ENCODE data around the gene CH25H.
"Not testable (repeated sequence)": the region's sequence is repeated elsewhere in the genome, so short reads cannot be mapped to it uniquely, and the experiment has no call there.

CH25H gene

DNA sequence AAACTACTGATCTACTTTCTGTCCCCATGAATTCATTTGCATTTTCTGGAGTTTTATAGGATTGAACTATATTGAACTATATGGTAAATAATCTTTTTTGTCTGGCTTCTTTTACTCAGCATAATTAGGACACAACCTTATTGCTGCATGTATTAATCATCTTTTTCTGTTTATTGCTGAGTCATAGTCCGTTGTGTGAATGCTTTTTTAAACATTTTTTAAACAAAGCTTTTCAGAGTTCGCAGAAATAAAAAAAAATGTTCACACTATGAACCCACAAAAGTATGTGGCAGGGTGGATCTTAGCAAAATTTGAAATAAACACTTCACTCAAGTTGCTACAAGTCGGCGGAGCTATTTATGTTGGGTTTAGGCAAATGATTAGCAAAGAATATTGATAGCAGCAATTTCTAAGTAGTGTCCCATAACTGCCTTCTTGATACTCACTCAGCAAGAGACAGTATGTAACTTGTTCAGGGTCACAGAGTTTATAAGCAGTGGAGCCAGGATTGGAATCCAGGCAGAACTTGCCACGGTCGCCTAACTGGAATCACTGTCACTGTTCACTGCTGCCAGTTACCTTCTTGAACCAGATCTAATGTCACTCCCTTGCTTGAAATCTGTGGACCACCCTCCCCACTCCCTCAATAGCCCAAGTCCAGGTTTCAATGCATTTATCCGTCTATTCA is 5.6 kb downstream of the CH25H start:
- TF ChIP-seq, protein P1, sequence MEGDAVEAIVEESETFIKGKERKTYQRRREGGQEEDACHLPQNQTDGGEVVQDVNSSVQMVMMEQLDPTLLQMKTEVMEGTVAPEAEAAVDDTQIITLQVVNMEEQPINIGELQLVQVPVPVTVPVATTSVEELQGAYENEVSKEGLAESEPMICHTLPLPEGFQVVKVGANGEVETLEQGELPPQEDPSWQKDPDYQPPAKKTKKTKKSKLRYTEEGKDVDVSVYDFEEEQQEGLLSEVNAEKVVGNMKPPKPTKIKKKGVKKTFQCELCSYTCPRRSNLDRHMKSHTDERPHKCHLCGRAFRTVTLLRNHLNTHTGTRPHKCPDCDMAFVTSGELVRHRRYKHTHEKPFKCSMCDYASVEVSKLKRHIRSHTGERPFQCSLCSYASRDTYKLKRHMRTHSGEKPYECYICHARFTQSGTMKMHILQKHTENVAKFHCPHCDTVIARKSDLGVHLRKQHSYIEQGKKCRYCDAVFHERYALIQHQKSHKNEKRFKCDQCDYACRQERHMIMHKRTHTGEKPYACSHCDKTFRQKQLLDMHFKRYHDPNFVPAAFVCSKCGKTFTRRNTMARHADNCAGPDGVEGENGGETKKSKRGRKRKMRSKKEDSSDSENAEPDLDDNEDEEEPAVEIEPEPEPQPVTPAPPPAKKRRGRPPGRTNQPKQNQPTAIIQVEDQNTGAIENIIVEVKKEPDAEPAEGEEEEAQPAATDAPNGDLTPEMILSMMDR (IDR thresholded peaks at IDR 0.05; ENCODE audit: insufficient read depth, missing control alignments), result no peak
- DNase-seq (ENCODE audit: insufficient read length, low spot score) (no peak), FAIRE-seq (no peak)

DNA sequence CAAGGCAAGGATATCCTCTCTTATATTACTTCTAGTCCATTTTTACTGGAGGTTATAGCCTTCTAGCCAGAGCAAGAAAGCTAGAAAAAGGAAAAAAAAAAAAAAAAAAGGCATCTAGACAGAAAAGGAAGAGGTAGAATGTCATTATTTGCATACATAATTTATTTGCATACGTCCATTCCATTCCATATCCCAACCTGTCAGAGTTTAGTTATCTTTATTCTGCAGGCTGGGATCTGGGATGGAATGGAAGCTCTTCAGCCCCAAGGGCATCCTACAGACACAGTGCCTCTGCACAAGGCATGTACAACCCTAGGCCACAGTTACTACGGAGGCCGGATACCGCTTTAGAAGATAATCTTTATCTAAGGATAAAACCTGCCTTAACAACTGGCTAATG is 9.6 kb downstream of the CH25H start:
- TF ChIP-seq, protein P1 (IDR thresholded peaks at IDR 0.05; ENCODE audit: insufficient read depth, missing control alignments), result no peak
- DNase-seq (ENCODE audit: insufficient read length, low spot score) (no peak), FAIRE-seq (no peak)

DNA sequence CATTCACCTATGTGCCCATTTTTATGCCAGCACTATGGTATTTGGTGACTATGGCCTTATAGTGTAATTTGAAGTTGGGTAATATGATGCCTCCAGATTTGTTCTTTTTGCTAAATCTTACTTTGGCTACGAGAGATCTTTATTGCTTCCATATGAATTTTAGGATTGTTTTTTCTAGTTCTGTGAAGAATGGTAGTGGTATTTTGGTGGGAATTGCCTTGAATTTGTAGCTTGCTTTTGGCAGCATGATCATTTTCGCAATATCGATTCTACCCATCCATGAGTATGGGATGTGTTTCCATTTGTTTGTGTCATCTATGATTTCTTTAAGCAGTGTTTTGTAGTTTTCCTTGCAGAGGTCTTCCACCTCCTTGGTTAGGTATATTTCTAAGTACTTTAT is 15.8 kb downstream of the CH25H start:
- DNase-seq (ENCODE audit: insufficient read length, low spot score); FAIRE-seq: not testable (repeated sequence)

DNA sequence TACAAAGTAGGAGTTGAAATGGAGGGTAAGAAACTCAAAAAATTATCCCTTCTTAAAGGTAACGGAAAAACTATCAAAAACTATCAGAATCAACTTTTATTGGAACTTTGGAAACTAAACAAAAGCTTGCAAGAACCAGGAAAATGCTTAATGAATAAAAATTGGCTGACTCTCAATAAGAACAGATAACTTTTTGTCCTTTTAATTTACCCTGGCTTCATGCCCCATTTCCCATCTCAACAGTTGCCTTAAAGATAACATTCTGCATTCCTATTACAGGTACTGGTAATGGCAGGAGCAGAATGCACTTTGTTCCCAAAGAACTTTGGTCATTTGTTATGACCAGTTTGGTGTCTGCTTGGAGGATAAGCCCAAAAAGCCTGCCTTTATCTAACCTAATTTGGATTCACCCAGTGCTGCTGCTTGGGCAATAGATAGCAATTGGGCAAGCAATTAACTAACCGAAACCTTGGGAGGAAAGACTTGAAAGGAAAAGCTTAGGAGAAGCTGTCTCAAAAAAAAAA is 17.8 kb downstream of the CH25H start:
- TF ChIP-seq, protein P1 (IDR thresholded peaks at IDR 0.05; ENCODE audit: insufficient read depth, missing control alignments), result no peak
- no peak for DNase-seq (ENCODE audit: insufficient read length, low spot score)
- FAIRE-seq, result no peak

DNA sequence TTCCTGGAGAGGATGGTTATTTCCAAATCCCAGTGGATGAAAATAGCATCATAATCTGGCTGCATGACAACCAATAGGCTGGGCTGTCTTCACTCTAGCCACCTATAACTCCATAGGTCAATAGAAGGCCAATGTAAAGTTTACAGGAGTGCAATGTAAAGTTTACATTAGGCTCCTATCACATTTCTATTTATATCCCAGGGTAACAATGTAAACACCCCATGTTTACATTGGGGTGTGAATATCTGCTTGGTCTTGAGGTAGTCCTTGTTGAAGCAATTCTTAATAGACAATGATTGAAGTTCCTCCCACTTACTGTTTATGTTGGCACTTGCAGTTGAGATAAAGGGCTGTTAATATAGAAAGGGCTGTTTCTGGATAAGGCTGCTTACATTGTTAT is 21.5 kb downstream of the CH25H start:
- no peak for FAIRE-seq
- DNase-seq (ENCODE audit: insufficient read length, low spot score), result no peak
- TF ChIP-seq, protein P1 (IDR thresholded peaks at IDR 0.05; ENCODE audit: insufficient read depth, missing control alignments), result no peak

DNA sequence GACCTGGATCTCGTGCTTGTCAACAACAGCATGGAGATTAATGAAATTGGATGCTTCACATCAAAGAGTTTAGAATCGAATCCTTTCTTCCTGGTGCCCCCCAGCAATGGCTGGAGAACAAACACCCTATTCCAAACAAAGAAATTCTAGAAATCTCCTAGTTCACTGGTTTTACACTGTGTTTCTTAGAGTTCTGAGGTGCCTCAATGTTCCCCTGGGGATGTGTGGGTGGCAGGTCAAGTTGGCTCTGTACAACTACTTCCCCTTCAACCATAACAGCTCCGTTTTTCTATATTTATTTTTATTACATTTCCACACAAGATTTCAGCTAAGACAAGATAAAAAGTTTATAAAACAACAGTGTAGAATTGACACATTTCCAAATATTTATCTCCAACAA is 22.5 kb downstream of the CH25H start:
- DNase-seq (ENCODE audit: insufficient read length, low spot score) (no peak), FAIRE-seq (no peak)
- TF ChIP-seq, protein P1 (IDR thresholded peaks at IDR 0.05; ENCODE audit: insufficient read depth, missing control alignments), result no peak

DNA sequence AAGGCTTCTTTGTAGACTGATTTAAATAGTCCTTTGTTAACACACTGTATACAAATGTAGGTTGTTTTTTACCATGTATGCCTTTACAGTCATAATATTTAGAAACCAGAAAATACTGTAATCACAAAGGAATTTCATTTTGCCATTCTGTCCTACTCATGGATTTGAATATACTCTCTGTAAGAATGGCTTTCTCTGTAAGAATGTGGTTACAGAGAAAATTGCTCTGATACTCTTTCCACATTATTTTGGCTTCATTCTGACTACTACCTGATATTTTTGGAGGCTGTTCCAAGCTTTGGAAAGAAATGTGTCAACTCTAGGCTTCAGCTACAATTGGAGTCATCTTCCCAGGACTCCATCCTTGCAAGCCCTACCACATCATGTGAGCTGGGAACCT is 23.5 kb downstream of the CH25H start:
- TF ChIP-seq, protein P1 (IDR thresholded peaks at IDR 0.05; ENCODE audit: insufficient read depth, missing control alignments), result no peak
- no peak for FAIRE-seq
- no peak for DNase-seq (ENCODE audit: insufficient read length, low spot score)
